Activated B cell treated with CpG ODN at 0.5 μM for 24 hours (primary cell): ENCODE data around the gene FBXO8. TPM values are rescaled to one million over a fixed set of nuclear protein-coding genes. Genes with fewer than 3 reads are reported as not detected.

Experiments used
- ATAC-seq: fragments of 200-7000 bp; cut with Tn5 transposase; one replicate; pipeline ENCODE4 v1.10.0; 2021; ENCODE audit warnings: low read depth, mild to moderate bottlenecking, moderate library complexity
- CTCF ChIA-PET: fragments of 350-600 bp; sonication (Branson Sonifier 250); formaldehyde crosslinking; loops from one replicate; lab custom pipeline; 2021; ENCODE audit warnings: antibody characterized with exemption; lab: Charles Lee
- POLR2A ChIA-PET: fragments of 350-600 bp; sonication (Branson Sonifier 250); formaldehyde crosslinking; loops from one replicate; lab custom pipeline; 2021; ENCODE audit warnings: antibody characterized with exemption; lab: Charles Lee
- DNase-seq: peaks from one replicate; pipeline ENCODE4 v3.0.0; 2022
- H3K27ac Mint-ChIP-seq: one replicate; pipeline ENCODE4 v1.8.0; 2020; ENCODE audit warnings: mixed read lengths
- H3K27me3 Mint-ChIP-seq: one replicate; pipeline ENCODE4 v1.8.0; 2021; ENCODE audit warnings: mixed read lengths
- H3K36me3 Mint-ChIP-seq: one replicate; pipeline ENCODE4 v1.8.0; 2021; ENCODE audit warnings: low read depth, mixed read lengths
- H3K4me1 Mint-ChIP-seq: one replicate; pipeline ENCODE4 v1.8.0; 2021; ENCODE audit warnings: mixed read lengths
- H3K4me3 Mint-ChIP-seq: one replicate; pipeline ENCODE4 v1.8.0; 2020; ENCODE audit warnings: mild to moderate bottlenecking, mixed read lengths
- H3K9me3 Mint-ChIP-seq: one replicate; pipeline ENCODE4 v1.8.0; 2020; ENCODE audit warnings: mixed read lengths
- intact Hi-C: fragments of 100-400 bp; cut with micrococcal nuclease; formaldehyde crosslinking; loops from one replicate; pipeline ENCODE4 v1.15.1; 2024
- total RNA-seq: library from RNA; stranded (reverse); gene quantifications from 2 replicates; pipeline ENCODE4 v1.2.3, GENCODE V29; 2022
- TF ChIP-seq, protein P1 (sequence below): fragments of 200-600 bp; IDR thresholded peaks from one replicate; pipeline ENCODE4 v1.8.0; 2022; ENCODE audit warnings: antibody characterized with exemption, mild to moderate bottlenecking

The FBXO8 gene
- total RNA-seq, 1 donor from 2014 or later, result 15.8 TPM

DNA sequence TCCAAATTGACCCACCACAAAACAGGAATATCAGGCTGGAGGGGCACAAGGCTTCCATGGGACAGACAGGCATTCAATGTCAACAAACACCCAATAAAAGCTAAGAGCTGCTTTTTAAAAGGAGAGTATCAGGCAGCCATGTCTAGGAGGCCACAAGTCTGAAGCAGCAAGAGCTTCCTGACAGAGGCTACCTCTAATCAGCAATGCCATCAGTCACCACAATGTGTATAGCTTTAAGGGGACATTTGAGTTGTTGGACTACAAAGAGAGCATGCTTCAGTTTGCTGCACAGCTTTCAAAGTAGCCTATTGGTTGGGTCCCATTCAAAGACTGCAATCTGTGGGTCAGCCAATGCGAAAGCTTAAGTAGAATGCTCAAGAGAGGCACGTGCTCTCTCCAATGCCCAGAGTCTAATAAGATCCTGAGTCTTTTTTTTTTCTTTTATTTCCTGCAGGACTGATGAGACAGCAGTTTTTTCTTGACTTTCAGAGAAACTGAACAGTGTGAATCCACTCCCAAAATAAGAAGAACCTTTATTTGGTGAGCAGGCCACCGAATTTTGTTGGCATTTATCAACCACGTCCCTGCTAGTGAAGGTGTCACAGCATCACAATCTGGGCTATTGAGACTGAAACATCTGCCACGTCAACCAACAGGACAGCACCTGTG is 92.5 kb downstream of the FBXO8 start:
- ATAC-seq (no peak), DNase-seq (no peak)
- Mint-ChIP-seq H3K36me3 (no peaks in the 10 kb centered on the region), H3K27ac (no peak overlapping the region), H3K4me3 (no peak overlapping the region), H3K27me3 (peaks cover 8% of the 10 kb centered on the region), H3K4me1 (no peaks in the 10 kb centered on the region), H3K9me3 (no peaks in the 10 kb centered on the region)
- TF ChIP-seq, protein P1, sequence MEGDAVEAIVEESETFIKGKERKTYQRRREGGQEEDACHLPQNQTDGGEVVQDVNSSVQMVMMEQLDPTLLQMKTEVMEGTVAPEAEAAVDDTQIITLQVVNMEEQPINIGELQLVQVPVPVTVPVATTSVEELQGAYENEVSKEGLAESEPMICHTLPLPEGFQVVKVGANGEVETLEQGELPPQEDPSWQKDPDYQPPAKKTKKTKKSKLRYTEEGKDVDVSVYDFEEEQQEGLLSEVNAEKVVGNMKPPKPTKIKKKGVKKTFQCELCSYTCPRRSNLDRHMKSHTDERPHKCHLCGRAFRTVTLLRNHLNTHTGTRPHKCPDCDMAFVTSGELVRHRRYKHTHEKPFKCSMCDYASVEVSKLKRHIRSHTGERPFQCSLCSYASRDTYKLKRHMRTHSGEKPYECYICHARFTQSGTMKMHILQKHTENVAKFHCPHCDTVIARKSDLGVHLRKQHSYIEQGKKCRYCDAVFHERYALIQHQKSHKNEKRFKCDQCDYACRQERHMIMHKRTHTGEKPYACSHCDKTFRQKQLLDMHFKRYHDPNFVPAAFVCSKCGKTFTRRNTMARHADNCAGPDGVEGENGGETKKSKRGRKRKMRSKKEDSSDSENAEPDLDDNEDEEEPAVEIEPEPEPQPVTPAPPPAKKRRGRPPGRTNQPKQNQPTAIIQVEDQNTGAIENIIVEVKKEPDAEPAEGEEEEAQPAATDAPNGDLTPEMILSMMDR, result no peak
- CTCF ChIA-PET, result no interaction called here
- intact Hi-C loops, result no loop called here
- POLR2A ChIA-PET, result no interaction called here

DNA sequence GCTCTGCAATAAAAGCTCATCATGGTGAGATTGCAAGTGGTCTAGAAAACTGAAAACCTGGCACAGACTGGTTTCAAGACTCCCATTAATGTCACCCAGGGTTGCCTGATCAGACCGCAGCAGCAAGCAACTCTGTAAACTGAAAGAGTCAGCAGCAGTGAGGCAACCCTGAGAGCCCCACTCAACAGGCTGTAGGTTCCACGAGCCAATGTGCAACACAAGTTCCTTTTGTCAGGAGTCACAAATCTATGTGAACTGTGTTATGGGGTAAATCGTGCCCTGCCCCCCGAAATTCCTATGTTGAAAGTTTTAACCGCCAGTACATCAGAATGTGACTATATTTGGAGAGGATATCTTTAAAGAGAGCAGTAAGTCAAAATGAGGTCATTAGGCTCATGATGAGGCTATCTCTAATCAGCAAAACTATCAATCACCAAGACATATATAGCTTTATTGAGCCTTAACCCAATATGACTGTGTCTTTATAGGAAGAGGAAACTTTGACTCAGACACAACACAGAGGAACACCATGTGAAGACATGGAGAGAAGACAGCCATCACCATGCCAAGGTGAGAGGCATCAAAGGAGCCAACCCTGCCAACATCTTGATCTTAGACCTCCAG is 94.0 kb downstream of the FBXO8 start:
- Mint-ChIP-seq H3K27ac (no peak overlapping the region), H3K4me1 (no peaks in the 10 kb centered on the region), H3K36me3 (no peaks in the 10 kb centered on the region), H3K9me3 (no peaks in the 10 kb centered on the region), H3K27me3 (peaks cover 8% of the 10 kb centered on the region), H3K4me3 (no peak overlapping the region)
- TF ChIP-seq, protein P1, result no peak
- ChIA-PET CTCF (no interaction called here), POLR2A (no interaction called here)
- ATAC-seq (no peak), DNase-seq (no peak)
- intact Hi-C loops, result no loop called here

Other genes with a start within 250 kb of the FBXO8 start
- 15.0 and 18.3 TPM in 2 replicates for gene CEP44, start 244 bp upstream of the FBXO8 start, total RNA-seq
- gene HPGD, start 238.8 kb upstream of the FBXO8 start, total RNA-seq, result 0.07 TPM in 1 of 2 replicates, not detected in the other